Measurements from ENCODE around the gene OR4D1.
"Not testable (repeated sequence)": the region's sequence is repeated elsewhere in the genome, so short reads cannot be mapped to it uniquely, and the experiment has no call there.

The OR4D1 gene
- total RNA-seq: 0 to 0.18 (median 0) reads per million in 18 experiments

DNA sequence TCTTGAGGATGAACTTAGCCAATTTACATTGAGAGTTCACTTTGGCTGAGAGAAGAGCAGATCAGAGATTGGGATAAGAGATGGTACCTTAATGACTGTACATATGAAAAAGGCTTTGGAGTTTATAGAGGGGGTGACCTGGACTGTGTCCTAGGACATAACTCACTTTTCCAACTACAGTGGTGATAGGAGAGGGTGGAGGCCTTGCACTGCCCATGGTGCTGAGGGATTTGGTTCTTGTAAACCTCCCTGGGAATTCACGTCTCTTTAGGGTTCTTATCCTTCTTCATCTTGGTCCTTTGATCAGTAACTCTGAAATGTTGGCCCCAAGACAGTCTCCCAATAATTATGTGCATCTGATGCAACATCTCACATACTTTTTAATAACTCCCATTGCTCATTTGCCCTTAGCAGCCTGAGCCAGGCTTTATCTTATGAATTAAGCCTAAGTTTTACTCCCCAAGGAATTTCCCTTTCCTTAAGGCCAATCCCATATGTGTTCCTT is at the start of gene OR4D1:
Gene OR4D1, plus strand, starts transcription at position 455 of the 505 bp plus-strand sequence. CDS start 6,770 bp downstream, outside the sequence.
- DNase-seq: no peak

DNA sequence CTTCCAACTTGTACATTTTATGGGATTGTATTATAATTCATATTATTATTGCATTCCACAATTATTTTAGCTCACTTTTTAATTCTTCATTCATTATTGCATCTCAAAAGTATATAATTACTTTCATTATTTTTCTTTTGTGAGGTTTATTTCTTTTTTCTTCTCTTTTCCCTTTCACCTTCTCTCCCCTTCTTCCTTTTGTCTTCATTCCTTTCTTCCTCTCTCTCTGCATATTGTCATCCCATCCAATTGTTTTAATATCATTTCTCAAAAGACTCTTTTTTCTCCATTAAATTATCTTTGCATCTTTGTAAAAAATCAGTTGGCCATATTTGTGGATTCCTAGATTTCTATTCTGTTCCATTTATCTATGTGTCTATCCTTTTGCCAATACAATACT is 47.7 kb upstream of the OR4D1 start:
- no peak for DNase-seq

DNA sequence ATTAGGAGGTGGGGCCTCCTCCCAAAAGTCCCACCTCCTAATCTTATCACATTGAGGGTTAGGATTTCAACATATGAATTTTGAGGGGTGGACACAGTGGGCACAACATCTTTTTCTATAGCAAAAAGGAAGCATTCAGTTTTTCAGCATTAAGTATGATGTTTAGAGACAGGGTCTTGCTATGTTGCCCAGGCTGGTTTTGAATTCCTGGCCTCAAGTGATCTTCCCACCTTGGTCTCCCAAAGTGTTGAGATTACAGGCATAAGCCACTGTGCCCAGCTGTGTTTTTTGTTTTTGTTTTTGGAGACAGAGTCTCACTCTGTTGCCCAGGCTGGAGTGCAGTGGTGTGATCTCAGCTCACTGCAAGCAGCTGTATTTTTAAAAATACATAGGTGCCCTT is 46.3 kb upstream of the OR4D1 start:
- not testable (repeated sequence) for DNase-seq

DNA sequence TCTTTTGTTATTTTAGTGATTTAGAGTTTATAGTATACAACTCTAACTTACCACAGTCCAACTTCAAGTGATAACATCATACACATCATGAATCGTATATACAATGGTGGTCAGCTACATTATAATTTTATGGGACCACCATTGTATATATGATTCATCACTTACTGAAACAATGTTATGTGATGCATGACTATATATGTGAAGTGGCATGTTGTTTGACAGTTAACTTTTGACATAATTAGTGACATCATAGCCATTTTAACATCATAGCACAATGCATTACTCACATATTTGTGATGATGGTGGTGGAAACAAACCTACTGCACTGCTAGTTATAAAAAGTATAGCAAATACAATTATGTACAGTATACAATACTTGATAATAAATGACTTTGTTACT is 43.1 kb upstream of the OR4D1 start:
- DNase-seq: no peak

DNA sequence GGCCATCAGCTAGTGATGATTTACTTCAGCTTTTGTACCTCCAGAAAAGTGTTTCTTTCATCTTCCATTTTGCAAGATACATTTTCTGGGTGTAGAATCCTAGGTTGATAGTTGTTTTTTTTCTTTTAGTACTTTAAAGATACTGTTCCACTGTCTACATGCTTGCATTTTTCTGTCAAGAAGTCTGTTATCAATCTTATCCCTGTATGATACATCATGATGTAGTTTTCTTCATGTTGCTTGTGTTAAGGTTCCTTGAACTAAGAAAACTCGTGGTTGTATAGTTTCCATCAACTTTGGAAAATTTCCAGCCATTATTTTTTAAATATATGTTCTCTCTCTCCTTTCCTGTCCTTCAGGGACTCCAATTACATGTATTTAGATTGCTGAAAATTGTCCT is 40.9 kb upstream of the OR4D1 start:
- no peak for DNase-seq

DNA sequence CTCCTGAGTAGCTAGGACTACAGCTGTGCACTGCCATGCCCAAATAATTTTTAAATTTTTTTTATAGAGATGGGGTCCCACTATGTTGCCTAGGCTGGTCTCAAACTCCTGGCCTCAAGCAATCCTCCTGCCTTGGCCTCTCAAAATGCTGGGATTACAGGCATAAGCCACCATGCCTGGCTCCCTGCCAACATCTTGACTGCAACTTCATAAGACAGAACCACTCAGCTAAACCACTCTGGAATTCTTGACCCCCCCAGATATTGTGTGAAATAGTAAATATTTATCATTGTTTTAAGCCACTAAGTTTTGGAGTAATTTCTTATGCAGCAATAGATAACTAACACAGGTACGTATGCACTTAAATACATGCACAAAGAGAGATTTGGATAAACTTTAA is 39.0 kb upstream of the OR4D1 start:
- DNase-seq: no peak

DNA sequence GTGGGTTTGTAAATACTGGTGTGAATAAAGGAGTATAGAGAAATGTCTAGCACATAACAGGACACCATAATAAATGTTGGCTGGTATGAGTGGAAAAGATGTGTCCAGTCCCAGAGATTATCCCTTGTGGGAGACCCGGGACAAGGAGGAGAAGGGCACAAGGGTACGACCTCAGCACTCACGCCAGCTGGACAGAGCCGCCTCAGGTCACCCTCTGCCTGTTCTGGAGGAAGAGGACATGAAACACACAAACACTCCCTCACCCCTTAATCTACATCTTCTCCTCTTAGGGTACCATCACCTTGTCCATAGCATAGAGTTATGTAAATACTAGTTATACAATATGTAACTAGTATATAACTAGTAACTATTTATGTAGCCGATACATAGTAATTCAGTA is 38.2 kb upstream of the OR4D1 start:
- DNase-seq: no peak

DNA sequence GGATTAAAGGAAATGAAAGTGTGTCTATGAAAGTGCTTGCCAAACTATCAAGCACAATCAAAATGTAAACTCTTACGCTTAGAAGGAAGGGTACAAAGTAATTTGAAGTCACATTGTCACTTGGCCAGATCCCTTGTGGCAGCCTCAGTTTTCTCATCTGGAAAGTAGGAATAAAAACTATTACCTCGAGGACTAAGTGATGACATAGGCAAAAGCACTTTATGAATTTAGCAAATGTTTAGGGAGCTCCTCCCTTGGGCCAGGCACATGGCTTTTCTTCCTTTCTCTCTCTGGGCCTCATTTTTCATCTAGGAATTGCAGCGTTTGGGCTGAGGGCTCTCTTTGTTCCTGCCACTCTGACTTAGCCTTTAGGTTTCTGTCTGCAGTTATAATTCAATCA is 36.5 kb upstream of the OR4D1 start:
- DNase-seq: no peak

DNA sequence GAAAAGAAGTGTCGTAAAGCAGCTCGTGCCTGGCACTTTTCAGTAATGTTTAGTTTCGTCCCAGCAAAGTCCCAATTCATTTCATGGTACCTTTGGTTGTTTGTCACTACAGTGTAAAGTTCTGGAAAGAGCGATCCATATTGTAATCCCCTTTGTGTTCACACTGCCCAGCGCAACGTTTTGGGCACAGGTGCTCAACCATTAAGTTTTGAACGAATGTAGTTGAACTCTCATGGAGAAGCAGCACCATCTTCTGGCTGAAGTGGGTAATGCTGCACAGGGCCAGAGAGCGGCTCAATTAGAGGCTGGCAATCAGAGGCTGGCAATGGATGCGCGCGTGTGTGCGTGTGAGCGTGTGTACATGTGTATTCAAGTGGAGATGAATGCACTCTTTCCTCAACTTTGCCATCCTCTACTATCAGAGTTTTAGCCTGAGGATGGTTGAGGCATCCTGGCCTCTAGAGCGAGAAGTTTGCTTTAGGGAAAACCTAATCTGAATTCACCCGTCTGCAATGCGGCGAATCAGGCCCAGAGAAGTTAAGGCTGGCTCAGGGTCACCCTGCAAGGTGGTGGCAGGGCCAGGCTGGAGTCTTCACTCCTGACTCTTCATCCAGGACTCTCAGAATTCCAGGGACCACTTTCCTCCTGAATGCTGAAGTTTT is 35.1 kb upstream of the OR4D1 start:
- peak; percentile 70 to 72 for DNase-seq

DNA sequence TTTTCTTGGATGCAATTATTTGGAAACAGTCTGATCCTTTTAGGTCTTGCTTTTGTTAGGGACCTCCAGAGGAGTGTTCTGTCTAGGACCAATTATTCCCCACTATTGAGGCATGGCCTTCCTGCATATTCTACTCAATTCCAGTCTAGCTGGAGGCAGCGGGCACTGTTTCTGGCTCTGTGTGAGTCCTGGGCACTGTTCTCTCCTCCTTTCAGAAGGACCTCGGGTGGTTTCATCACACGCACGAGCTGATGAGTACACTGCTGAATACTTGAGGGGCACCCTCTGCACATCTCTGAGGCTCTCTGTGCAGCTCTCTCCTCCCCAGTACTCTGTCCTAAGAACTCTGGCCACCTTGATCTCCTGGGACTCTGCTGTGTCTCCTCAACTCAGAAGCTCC is 34.2 kb upstream of the OR4D1 start:
- DNase-seq: no peak

DNA sequence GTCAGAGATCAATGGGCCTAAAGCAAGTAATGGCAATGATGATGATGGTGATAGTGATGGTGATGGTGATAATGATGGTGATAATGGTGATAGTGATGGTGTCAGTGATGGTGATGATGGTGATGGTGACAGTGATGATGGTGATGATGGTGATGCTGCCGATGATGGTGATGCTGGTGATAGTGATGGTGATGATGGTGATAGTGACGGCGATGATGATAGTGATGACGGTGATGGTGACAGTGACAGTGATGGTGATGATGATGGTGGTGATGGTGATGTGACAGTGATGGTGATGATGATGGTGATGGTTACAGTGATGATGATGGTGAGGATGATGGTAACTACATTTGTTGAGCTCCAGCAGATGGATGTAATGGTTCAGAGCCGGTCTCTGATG is 30.8 kb upstream of the OR4D1 start:
- no peak for DNase-seq

DNA sequence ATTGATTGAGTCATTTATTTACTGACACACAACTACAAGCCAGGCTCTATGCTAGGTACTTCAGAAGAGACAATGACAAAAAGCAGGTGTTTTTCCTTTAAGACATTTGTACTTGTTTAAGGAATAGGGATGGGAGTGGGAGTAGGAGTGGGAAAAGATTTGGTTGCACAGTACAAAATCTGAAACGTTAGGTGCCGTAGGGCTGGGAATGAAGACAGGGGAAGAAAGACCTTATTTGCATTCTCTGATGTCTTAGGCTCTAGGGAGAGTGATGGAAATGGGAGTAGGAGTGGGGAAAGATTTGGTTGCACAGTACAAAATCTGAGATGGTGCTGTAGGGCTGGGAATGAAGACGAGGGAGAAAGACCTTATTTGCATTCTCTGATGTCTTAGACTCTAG is 28.7 kb upstream of the OR4D1 start:
- no peak for DNase-seq

DNA sequence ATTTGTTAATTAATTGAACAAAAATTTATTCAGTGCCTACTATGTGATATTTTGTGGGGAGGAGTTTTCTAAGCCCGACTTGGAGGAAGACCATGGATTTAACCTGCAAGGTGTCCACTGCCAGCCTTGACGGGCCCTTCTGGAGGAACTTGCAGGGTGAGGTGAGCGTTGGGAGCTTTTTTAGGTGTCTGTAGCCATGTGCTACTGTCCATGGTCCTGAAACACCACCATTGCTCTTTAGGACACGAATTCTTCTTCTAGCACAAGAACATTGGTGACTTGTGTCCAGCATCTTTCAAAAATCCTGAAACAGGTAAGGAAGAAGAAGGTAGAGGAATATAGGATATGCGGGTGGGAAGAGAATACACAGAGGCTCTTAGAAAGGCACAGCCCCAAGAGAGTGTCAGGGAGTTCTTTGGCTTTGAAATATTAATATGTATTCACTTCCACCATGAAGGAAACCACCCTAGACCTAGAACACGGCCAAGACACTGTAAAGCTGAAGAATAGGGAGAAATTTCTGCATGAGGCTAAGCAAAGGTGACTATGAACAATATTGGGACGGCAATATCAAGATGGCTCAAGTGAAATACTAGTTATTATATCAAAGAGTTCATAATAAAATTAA is 27.9 kb upstream of the OR4D1 start:
- DNase-seq: peak; percentile 37 to 57

DNA sequence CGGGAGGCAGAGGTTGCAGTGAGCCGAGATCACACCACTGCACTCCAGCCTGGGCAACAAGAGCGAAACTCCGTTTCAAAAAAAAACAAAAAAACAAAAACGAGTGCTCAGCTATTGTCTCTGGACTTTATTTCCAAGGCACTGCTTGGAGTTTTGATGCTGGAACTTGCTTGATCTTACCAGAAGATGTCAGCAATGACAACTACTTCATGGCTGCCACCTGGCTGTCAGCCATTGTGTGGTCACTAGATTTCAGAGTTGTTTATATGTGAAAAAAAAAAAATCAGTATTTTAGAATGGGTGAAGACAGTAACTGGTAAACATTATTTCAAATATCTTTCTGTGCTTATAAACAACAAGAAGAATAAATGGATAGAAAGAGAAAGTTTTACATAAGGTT is 26.3 kb upstream of the OR4D1 start:
- DNase-seq: peak; percentile 14 to 34

DNA sequence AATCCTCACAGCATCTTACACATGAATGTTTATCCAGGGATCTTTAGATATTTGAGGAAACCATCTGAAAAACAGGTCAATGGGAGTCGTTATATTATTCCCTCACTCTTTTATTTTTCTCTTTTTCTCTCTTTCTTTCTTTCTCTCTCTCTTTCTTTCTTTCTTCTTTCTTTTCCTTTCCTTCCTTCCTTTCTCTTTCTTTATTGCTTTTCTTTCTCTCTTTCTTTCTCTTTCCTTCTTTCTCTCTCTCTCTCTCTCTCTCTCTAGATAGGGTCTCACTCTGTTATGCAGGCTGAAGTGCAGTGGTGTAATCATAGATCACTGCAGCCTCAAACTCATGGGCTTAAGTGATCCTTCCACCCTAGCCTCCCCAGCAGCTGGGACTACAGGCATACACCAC is 20.3 kb upstream of the OR4D1 start:
- no peak for DNase-seq

DNA sequence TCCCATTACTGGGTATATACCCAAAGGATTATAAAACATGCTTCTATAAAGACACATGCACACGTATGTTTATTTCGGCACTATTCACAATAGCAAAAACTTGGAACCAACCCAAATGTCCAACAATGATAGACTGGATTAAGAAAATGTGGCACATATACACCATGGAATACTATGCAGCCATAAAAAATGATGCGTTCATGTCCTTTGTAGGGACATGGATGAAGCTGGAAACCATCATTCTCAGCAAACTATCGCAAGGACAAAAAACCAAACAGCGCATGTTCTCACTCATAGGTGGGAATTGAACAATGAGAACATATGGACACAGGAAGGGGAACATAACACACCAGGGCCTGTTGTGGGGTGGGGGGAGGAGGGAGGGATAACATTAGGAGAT is 15.5 kb upstream of the OR4D1 start:
- not testable (repeated sequence) for DNase-seq

DNA sequence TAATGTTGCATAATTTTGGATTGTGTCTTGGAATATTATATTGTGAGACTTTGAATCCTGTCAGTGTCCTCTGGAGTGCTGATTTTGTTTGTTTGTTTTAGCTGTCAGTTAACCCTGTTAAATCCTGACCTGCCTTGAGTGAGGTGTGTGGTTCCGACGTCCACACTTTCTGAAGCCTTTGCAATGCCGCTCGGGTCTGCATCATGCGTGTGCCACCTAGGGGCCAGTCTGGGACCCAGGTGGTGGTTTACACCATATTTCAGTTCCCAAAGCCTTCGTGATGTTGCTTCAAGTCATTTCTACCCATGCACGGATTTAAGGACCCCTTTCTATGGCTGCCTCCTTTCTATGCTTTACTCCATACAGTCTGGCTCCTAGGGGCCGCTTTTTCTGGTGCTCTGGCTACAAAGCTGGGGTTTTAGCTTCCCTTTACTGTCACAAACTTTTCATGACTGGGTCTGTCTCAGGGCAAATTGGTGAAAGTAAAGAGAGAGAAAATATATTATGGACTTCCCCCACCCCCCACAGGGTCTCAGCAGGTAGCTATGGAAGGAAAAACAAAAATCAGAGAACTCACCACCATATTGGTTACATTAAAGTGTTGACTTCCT is 11.4 kb upstream of the OR4D1 start:
- DNase-seq: no peak

DNA sequence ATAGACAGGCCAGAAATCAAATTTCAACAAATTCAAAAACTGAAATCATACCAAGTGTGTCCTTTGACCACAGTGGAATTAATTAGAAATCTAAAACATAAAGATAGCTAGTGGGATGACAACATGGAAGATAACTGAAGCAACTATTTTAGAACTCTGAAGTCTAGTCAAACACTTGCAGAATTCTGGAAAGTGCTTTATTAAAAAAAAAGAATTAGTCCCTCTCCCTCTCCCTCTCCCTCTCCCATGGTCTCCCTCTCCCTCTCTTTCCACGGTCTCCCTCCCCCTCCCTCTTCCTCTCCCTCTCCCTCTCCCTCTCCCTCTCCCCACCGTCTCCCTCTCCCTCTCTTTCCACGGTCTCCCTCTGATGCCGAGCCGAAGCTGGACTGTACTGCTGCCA is 6.7 kb upstream of the OR4D1 start:
- no peak for DNase-seq

DNA sequence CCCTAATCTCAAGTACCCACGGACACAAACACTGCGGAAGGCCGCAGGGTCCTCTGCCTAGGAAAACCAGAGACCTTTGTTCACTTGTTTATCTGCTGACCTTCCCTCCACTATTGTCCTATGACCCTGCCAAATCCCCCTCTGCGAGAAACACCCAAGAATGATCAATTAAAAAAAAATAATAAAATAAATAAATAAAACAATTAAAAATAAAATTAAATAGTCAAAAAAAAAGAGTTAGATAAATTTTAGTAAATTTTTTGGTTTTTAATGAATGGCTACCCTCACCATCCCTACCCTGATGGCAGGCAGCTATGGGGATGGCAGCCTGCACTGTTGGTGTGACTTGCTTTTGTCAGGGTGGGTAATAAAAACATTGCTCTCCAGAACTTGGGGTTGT is 4.8 kb upstream of the OR4D1 start:
- DNase-seq: not testable (repeated sequence)

DNA sequence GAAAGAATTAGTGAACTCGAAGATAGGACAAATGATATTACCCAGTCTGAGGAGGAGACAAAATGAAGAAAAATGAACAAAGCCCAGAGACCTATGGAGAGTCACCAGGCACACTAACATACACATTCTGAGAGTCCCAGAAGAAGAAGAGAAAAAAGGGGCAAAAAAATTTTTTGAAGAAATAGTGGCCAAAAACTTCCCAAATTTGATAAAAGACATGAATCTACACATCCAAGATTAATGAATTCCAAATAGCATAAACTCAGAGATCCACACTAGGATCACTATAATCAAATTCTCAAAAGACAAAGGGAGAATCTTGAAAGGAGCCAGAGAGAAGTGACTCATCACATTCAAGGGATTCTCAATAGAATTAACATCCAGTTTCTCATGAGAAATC is 3.4 kb upstream of the OR4D1 start:
- DNase-seq: no peak

DNA sequence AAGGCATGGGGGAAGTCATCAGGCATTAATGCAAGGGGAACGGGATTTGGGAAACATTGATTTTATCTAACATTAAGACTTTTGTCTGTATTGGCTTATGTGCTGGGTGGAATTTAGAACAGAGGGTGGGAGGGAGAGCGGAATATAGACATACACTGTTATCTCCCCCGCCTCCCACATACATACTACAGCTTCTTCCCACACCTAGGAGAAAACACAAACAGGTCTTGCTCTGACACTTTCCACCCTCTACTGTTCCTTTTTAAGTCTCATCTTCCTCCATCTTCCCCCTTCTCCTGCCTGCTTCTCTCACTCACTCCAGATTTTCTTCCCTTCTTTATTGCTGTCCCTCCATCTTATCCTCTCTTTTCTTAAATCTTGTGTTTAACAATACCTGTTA is 425 bp downstream of the OR4D1 start:
- no peak for DNase-seq

DNA sequence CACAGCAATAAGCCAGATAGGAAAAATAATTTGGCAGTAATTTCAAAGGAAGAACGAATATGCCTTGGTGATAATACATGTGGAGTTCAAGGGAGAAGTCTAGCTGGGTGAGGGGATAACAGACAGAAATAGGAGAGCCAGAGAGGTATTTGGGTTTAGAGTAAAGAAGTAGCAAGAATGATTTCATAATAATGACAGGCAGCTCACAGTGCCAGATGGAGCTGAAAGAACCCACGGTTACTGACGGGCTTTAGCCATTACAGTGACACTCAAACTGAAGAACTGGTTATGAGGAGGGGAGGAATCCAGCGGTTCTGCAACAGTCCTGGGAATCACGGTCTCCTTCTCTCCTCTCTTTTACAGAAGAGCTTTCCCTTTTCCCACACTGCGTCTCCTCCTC is 2.2 kb downstream of the OR4D1 start:
- DNase-seq: no peak

DNA sequence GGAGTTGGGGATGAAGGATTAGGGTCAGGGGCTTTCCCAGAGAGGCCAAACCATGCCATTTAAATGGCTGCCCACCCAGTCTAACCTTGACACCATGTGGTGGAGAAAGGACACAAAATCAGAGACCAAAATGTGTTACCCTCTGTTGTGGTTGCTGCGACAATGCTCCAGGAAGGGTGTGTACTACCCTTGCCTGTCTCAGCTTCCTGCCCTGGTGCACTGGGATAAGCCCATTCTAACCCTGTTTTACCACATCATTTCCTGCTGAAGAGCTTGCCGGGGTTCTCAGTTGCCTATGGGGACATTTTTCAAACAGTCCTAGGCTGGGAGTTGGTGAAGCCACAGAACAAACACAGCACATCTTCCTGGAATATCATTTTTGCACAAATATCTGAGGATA is 4.9 kb downstream of the OR4D1 start:
- DNase-seq: peak in 1 of 2 donors; percentile 25

DNA sequence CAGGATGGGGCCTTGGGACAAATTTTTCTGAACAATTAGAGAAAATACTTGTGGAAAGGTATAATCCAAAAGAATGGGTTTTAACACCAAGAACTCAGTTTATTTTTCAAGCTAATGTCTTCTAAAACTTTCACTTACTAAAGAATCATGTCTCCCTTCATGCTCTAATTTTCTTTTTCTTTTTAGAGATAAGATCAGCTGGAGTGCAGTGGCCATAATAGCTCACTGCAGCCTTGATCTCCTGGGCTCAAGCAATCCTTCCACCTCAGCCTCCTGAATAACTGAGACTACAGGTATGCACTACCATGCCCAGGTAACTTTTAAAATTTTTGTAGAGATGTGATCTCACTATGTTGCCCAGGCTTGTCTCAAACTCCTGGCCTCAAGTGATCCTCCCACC is 5.5 kb downstream of the OR4D1 start:
- no peak for DNase-seq

Measured in inflammatory macrophage (primary cell).